Progenitor cell of endocrine pancreas (in vitro differentiated cells): Measurements from ENCODE around the gene HES4. TPM values are rescaled to one million over a fixed set of nuclear protein-coding genes. Genes with fewer than 3 reads are reported as not detected.

ENCODE experiments used
- DNase-seq: peaks from one replicate; pipeline ENCODE4 v3.0.0; 2021; ENCODE audit warnings: low spot score; ENCODE audit not compliant: unreplicated experiment
- H3K27ac Mint-ChIP-seq: 2 replicates; pipeline ENCODE4 v1.8.0; 2021; ENCODE audit warnings: mild to moderate bottlenecking, moderate library complexity, mixed read lengths
- H3K27me3 Mint-ChIP-seq: 2 replicates; pipeline ENCODE4 v1.8.0; 2021; ENCODE audit warnings: mixed read lengths
- H3K36me3 Mint-ChIP-seq: 2 replicates; pipeline ENCODE4 v1.8.0; 2022; ENCODE audit warnings: mixed read lengths; ENCODE audit not compliant: insufficient read depth
- H3K4me1 Mint-ChIP-seq: 2 replicates; pipeline ENCODE4 v1.8.0; 2021; ENCODE audit warnings: low read depth, mixed read lengths
- H3K4me3 Mint-ChIP-seq: 2 replicates; pipeline ENCODE4 v1.8.0; 2021; ENCODE audit warnings: low read depth, mild to moderate bottlenecking, moderate library complexity, mixed read lengths
- H3K9me3 Mint-ChIP-seq: 2 replicates; pipeline ENCODE4 v1.8.0; 2021; ENCODE audit warnings: low read depth, mixed read lengths
- total RNA-seq: library from RNA; stranded (reverse); gene quantifications from 2 replicates; pipeline ENCODE4 v1.2.1, GENCODE V29; 2021
- TF ChIP-seq, protein P1 (sequence below): fragments of 200-600 bp; sonication (generic); IDR thresholded peaks from one replicate; pipeline ENCODE4 v1.5.0; 2021; ENCODE audit warnings: antibody characterized with exemption, mild to moderate bottlenecking; ENCODE audit not compliant: unreplicated experiment

HES4 gene
- total RNA-seq, 1 donor from 2014 or later: 83.8 TPM

DNA sequence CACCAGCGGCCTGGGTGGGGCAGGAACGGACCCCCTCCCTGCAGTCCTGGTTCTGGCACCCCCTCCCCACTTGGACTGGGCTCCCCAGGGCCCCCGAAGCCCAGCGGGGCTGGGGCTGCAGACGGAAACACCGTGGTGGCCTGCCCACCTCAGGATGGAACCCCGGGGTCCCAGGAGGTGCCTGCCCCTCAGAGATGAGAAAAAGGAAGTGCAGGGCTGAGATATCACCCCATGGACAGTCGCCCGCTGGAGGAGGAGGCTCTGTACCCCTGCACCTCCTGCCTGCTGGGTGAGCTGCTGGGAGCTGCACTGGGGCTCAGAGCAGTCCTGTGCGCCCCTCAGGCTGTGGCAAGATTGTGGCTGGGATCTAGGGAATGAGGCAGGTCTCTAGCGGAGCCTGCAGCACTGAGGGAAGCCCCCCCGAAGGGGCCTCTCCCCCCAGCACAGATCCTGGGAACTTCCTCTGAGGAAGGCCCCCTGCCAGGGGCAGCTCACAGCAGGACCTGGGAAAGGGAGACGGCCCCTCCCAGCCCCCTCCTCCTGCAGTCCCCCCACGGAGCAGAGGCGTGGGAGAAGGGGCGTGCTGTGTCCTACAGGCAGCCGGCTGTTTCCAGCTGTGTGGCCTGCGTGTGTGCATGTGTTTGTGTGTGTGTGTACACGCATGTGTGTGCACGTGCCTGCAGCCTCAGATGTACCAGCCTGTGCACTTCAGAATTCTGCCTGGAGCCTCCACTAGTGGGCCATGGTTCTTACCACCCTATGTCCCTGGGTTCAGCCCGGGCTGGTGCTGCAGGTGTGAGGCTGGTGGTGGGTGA is 26.9 kb upstream of the HES4 start:
- no peak overlapping the region for H3K27ac Mint-ChIP-seq
- no peaks in the 10 kb centered on the region for H3K27me3 Mint-ChIP-seq
- H3K4me1 Mint-ChIP-seq: peaks cover 10% of the 10 kb centered on the region

DNA sequence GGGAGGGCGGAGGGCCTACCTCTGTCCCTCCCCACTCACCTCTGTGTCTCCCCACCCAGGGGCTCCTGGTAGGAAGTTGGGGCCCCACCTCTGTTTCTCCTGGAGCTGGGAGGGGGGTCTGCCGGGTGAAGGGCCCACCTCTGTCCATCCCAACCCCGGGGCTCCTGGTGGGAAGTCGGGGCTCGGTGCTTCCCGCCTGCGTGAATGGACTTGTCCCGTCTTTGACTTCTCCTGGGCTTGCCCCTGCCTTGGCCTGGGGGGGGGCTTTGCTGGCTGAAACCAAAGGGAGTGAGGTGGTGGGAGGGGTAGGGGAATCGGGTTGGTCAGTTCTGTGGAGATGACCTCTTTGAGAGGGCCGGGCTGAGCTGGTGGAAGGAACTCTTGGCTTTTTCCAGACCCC is 25.8 kb upstream of the HES4 start:
- H3K4me1 Mint-ChIP-seq: peaks cover 12% of the 10 kb centered on the region
- peaks cover 7% of the 10 kb centered on the region for H3K36me3 Mint-ChIP-seq
- H3K27me3 Mint-ChIP-seq: no peaks in the 10 kb centered on the region
- H3K27ac Mint-ChIP-seq: no peak overlapping the region
- no peaks in the 10 kb centered on the region for H3K9me3 Mint-ChIP-seq
- TF ChIP-seq, protein P1, sequence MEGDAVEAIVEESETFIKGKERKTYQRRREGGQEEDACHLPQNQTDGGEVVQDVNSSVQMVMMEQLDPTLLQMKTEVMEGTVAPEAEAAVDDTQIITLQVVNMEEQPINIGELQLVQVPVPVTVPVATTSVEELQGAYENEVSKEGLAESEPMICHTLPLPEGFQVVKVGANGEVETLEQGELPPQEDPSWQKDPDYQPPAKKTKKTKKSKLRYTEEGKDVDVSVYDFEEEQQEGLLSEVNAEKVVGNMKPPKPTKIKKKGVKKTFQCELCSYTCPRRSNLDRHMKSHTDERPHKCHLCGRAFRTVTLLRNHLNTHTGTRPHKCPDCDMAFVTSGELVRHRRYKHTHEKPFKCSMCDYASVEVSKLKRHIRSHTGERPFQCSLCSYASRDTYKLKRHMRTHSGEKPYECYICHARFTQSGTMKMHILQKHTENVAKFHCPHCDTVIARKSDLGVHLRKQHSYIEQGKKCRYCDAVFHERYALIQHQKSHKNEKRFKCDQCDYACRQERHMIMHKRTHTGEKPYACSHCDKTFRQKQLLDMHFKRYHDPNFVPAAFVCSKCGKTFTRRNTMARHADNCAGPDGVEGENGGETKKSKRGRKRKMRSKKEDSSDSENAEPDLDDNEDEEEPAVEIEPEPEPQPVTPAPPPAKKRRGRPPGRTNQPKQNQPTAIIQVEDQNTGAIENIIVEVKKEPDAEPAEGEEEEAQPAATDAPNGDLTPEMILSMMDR: no peak
- no peak for DNase-seq
- H3K4me3 Mint-ChIP-seq: no peak overlapping the region

More for the DNA sequence above, 26.9 kb upstream of the HES4 start:
- Mint-ChIP-seq H3K9me3 (no peaks in the 10 kb centered on the region), H3K36me3 (peaks cover 7% of the 10 kb centered on the region), H3K4me3 (no peak overlapping the region)
- DNase-seq: no peak
- TF ChIP-seq, protein P1: no peak

DNA sequence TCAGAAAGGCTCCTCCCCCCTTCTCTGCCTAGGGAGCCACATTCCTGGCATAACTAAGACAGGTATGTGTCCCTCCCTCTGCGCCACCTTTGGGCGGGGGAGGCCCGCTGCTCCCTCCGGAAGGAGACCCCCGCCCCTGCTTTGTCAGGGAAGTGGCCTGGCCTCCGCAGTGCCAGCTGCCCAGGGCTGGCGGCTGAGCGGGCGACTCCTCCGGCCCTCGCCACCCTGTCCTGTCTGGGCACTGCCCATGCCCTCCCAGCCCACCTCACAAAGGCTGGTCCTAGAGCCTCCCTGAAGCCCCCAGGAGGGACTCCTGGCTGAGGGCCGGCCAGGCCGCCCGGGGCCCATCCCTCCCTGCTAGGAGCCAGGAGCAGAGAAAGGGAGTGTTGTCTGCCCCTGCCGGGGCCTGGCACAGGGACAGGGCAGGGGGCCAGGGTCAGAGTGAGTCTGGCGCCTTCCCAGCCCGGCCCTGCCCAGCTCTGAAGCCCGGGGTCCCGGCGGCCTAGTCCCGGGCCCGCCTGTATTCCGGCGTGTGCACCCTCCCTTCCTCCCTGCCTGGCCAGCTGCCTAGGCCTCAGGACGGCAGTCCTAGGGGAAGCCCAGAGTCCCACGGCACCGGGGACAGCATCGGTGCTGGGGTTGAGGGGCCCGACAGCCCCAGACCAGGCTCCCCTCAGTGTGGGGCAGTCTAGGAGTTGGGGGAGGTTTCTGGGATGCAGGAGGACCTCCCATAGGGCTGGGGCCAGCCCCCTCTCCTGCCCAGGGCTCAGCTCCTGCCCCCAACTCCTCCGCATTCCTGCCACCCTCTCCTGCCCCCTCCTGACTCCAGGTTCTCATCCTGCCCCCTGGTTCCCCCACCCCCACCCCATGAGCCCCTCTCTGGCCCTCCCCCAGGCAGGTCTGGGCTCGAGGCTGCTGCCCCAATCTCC is 25.1 kb upstream of the HES4 start:
- TF ChIP-seq, protein P1: no peak
- Mint-ChIP-seq H3K36me3 (peaks cover 7% of the 10 kb centered on the region), H3K27ac (peak overlapping the region; percentile 82), H3K4me3 (no peak overlapping the region), H3K4me1 (peaks cover 12% of the 10 kb centered on the region), H3K27me3 (no peaks in the 10 kb centered on the region), H3K9me3 (no peaks in the 10 kb centered on the region)
- DNase-seq: peak; percentile 65

DNA sequence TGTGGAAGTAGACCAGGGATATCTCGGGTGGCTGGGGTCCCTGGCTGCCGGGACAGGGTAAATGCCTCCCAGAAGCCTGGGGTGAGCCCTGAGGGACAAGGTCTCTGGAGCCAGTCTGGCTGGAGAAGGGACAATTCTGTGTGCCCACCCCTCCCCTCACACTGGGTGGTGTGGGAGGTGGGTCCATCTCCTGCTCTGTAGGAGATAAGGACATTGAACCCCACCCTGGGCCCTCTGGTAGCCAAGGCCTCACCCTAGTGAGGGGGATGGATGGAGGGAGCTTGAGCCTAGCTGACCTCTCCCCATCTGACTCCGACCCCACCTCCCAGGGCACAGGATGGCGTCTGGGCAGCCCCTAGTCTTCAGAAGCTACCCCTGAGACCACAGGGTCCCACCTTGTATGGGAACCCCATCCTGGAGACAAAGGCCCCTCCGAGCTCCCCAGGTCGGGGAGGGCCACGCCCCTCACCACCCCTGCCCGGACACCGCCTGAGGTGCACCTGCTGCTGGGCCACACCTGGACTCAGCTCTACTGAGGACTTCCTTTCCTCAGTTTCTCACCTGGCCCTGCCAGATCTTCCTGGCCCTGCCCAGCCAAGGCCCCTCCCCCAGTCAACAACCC is 24.4 kb upstream of the HES4 start:
- peaks cover 7% of the 10 kb centered on the region for H3K36me3 Mint-ChIP-seq
- no peaks in the 10 kb centered on the region for H3K27me3 Mint-ChIP-seq
- H3K4me3 Mint-ChIP-seq: no peak overlapping the region
- peaks cover 12% of the 10 kb centered on the region for H3K4me1 Mint-ChIP-seq
- TF ChIP-seq, protein P1: no peak
- DNase-seq: no peak
- H3K27ac Mint-ChIP-seq: peak overlapping the region; percentile 82
- no peaks in the 10 kb centered on the region for H3K9me3 Mint-ChIP-seq

DNA sequence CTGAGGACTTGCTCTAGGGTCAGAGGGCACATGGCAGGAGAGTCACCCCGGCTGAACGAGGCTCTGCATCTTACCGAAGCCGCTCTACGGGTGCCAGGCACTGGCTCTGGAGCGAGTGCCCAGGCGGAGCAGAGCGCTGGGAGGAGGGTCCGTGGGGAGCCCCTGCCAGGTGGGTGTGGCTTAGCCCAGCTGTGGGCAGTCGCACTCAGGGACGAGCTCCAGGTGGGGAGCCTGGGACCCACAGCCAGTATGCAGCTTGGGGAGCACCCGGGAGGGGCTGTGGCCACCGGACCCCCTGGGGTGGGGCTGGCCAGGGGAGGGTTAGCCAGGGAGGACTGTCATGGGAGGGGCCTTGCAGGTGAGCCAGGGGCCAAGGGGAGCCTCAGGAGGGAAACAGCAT is 23.8 kb upstream of the HES4 start:
- Mint-ChIP-seq H3K36me3 (peaks cover 7% of the 10 kb centered on the region), H3K4me1 (peaks cover 12% of the 10 kb centered on the region), H3K4me3 (no peak overlapping the region), H3K9me3 (no peaks in the 10 kb centered on the region), H3K27ac (no peak overlapping the region), H3K27me3 (no peaks in the 10 kb centered on the region)
- TF ChIP-seq, protein P1: no peak
- no peak for DNase-seq
